Activated CD4-positive, alpha-beta memory T cell treated with anti-CD3 and anti-CD28 coated beads, Interleukin-2, amount 10 ng/mL, durations not matched to agents 7 days and 5 days (primary cell): ENCODE data around the gene BRF1. TPM values are rescaled to one million over a fixed set of nuclear protein-coding genes. Genes with fewer than 3 reads are reported as not detected.

Experiments
- CTCF ChIA-PET: fragments of 350-600 bp; sonication (Branson Sonifier 250); formaldehyde crosslinking; loops from one replicate; lab custom pipeline; 2021; ENCODE audit warnings: antibody characterized with exemption, inconsistent platforms; lab: Charles Lee
- POLR2A ChIA-PET: fragments of 350-600 bp; sonication (Branson Sonifier 250); formaldehyde crosslinking; loops from one replicate; lab custom pipeline; 2021; ENCODE audit warnings: antibody characterized with exemption; lab: Charles Lee
- DNase-seq: peaks from one replicate; pipeline ENCODE4 v3.0.0-alpha.2; 2020
- H3K27ac Mint-ChIP-seq: one replicate; pipeline ENCODE4 v1.8.0; 2021; ENCODE audit warnings: mild to moderate bottlenecking, mixed read lengths
- H3K27me3 Mint-ChIP-seq: one replicate; pipeline ENCODE4 v1.8.0; 2021; ENCODE audit warnings: mixed read lengths
- H3K36me3 Mint-ChIP-seq: one replicate; pipeline ENCODE4 v1.8.0; 2021; ENCODE audit warnings: low read depth, mixed read lengths
- H3K4me1 Mint-ChIP-seq: one replicate; pipeline ENCODE4 v1.8.0; 2021; ENCODE audit warnings: mixed read lengths
- H3K4me3 Mint-ChIP-seq: one replicate; pipeline ENCODE4 v1.8.0; 2021; ENCODE audit warnings: mild to moderate bottlenecking, mixed read lengths
- H3K9me3 Mint-ChIP-seq: one replicate; pipeline ENCODE4 v1.8.0; 2021; ENCODE audit warnings: mixed read lengths
- total RNA-seq, 2 experiments: library from RNA; stranded (reverse); gene quantifications; one replicate each; pipeline ENCODE4 v1.2.3, GENCODE V29; 2021

Gene BRF1
- total RNA-seq, 2 experiments from 2014 or later, result 37.4 to 40.7 TPM

- Mint-ChIP-seq H3K27me3 (no peaks in the 10 kb centered on the region), H3K9me3 (no peaks in the 10 kb centered on the region), H3K36me3 (no peaks in the 10 kb centered on the region), H3K4me1 (no peaks in the 10 kb centered on the region), H3K27ac (no peak overlapping the region), H3K4me3 (no peak overlapping the region)
- no peak for DNase-seq
- CTCF ChIA-PET, result no interaction called here
- POLR2A ChIA-PET, result interaction anchor here (0.8 kb wide), 1 partner anchor 21 kb away, joined by 3 read pairs; no protein-coding TSS in a partner anchor
Measured at GRCh38 chr14:105275267-105275946, 25.4 kb downstream of the BRF1 start.

- no peaks in the 10 kb centered on the region for H3K36me3 Mint-ChIP-seq
Measured at GRCh38 chr14:105274637-105275036, 26.2 kb downstream of the BRF1 start.

GRCh38 chr14:105273062-105273461 lies 27.7 kb downstream of the BRF1 start:
- no peaks in the 10 kb centered on the region for H3K9me3 Mint-ChIP-seq
- H3K36me3 Mint-ChIP-seq, result no peaks in the 10 kb centered on the region
- DNase-seq, result no peak
- no peak overlapping the region for H3K27ac Mint-ChIP-seq
- ChIA-PET CTCF (no interaction called here), POLR2A (no interaction called here)
- no peaks in the 10 kb centered on the region for H3K4me1 Mint-ChIP-seq
- no peaks in the 10 kb centered on the region for H3K27me3 Mint-ChIP-seq
- H3K4me3 Mint-ChIP-seq, result no peak overlapping the region

More at GRCh38 chr14:105274637-105275036, 26.2 kb downstream of the BRF1 start:
- Mint-ChIP-seq H3K27ac (no peak overlapping the region), H3K4me3 (no peak overlapping the region), H3K27me3 (no peaks in the 10 kb centered on the region), H3K9me3 (no peaks in the 10 kb centered on the region), H3K4me1 (no peaks in the 10 kb centered on the region)
- POLR2A ChIA-PET, result no interaction called here
- no peak for DNase-seq
- CTCF ChIA-PET, result no interaction called here

GRCh38 chr14:105272623-105273022 lies 28.2 kb downstream of the BRF1 start:
- H3K4me1 Mint-ChIP-seq, result no peaks in the 10 kb centered on the region
- no peak overlapping the region for H3K4me3 Mint-ChIP-seq
- no peak overlapping the region for H3K27ac Mint-ChIP-seq
- ChIA-PET POLR2A (no interaction called here), CTCF (no interaction called here)
- DNase-seq, result no peak
- no peaks in the 10 kb centered on the region for H3K36me3 Mint-ChIP-seq
- H3K9me3 Mint-ChIP-seq, result no peaks in the 10 kb centered on the region
- no peaks in the 10 kb centered on the region for H3K27me3 Mint-ChIP-seq

GRCh38 chr14:105271224-105271890 lies 29.4 kb downstream of the BRF1 start:
- ChIA-PET CTCF (no interaction called here), POLR2A (no interaction called here)
- Mint-ChIP-seq H3K4me1 (no peaks in the 10 kb centered on the region), H3K27ac (no peak overlapping the region), H3K4me3 (no peak overlapping the region), H3K27me3 (no peaks in the 10 kb centered on the region), H3K9me3 (no peaks in the 10 kb centered on the region), H3K36me3 (no peaks in the 10 kb centered on the region)
- DNase-seq, result no peak

GRCh38 chr14:105269405-105269804 lies 31.4 kb downstream of the BRF1 start:
- ChIA-PET CTCF (no interaction called here), POLR2A (no interaction called here)
- Mint-ChIP-seq H3K27ac (no peak overlapping the region), H3K4me1 (no peaks in the 10 kb centered on the region), H3K36me3 (no peaks in the 10 kb centered on the region), H3K4me3 (no peak overlapping the region), H3K27me3 (no peaks in the 10 kb centered on the region), H3K9me3 (no peaks in the 10 kb centered on the region)
- no peak for DNase-seq

- ChIA-PET CTCF (no interaction called here), POLR2A (no interaction called here)
- no peak overlapping the region for H3K4me3 Mint-ChIP-seq
- no peaks in the 10 kb centered on the region for H3K27me3 Mint-ChIP-seq
- H3K9me3 Mint-ChIP-seq, result no peaks in the 10 kb centered on the region
- H3K27ac Mint-ChIP-seq, result no peak overlapping the region
- no peaks in the 10 kb centered on the region for H3K36me3 Mint-ChIP-seq
- no peaks in the 10 kb centered on the region for H3K4me1 Mint-ChIP-seq
- DNase-seq, result no peak
Measured at GRCh38 chr14:105268736-105269354, 32.0 kb downstream of the BRF1 start.

- Mint-ChIP-seq H3K9me3 (no peaks in the 10 kb centered on the region), H3K27ac (no peak overlapping the region), H3K4me3 (no peak overlapping the region), H3K4me1 (no peaks in the 10 kb centered on the region), H3K27me3 (no peaks in the 10 kb centered on the region), H3K36me3 (no peaks in the 10 kb centered on the region)
- ChIA-PET CTCF (interaction anchor here (1.3 kb wide), 1 partner anchor 84 kb away, joined by 4 read pairs; no protein-coding TSS in a partner anchor), POLR2A (no interaction called here)
- DNase-seq, result no peak
Measured at GRCh38 chr14:105267820-105268548, 32.8 kb downstream of the BRF1 start.

GRCh38 chr14:105261781-105262180 lies 39.0 kb downstream of the BRF1 start:
- ChIA-PET POLR2A (no interaction called here), CTCF (no interaction called here)
- no peak for DNase-seq
- Mint-ChIP-seq H3K36me3 (no peaks in the 10 kb centered on the region), H3K27ac (no peak overlapping the region), H3K9me3 (no peaks in the 10 kb centered on the region), H3K4me1 (peaks cover 9% of the 10 kb centered on the region), H3K27me3 (no peaks in the 10 kb centered on the region), H3K4me3 (no peak overlapping the region)

GRCh38 chr14:105260959-105261358 lies 39.8 kb downstream of the BRF1 start:
- Mint-ChIP-seq H3K27ac (no peak overlapping the region), H3K9me3 (no peaks in the 10 kb centered on the region), H3K4me3 (no peak overlapping the region), H3K36me3 (no peaks in the 10 kb centered on the region), H3K27me3 (no peaks in the 10 kb centered on the region), H3K4me1 (peaks cover 9% of the 10 kb centered on the region)
- CTCF ChIA-PET, result no interaction called here
- DNase-seq, result no peak
- POLR2A ChIA-PET, result interaction anchor here (1.8 kb wide), 1 partner anchor 13 kb away, joined by 5 read pairs; no protein-coding TSS in a partner anchor

GRCh38 chr14:105258846-105259245 lies 42.0 kb downstream of the BRF1 start:
- Mint-ChIP-seq H3K27me3 (no peaks in the 10 kb centered on the region), H3K27ac (no peak overlapping the region), H3K4me3 (no peak overlapping the region), H3K4me1 (peaks cover 9% of the 10 kb centered on the region), H3K36me3 (no peaks in the 10 kb centered on the region), H3K9me3 (no peaks in the 10 kb centered on the region)
- POLR2A ChIA-PET, result no interaction called here
- no peak for DNase-seq
- CTCF ChIA-PET, result interaction anchor here (1.2 kb wide), 1 partner anchor 11 kb away, joined by 4 read pairs; no protein-coding TSS in a partner anchor

GRCh38 chr14:105257464-105257863 lies 43.3 kb downstream of the BRF1 start:
- Mint-ChIP-seq H3K4me3 (no peak overlapping the region), H3K36me3 (peaks cover 3% of the 10 kb centered on the region), H3K9me3 (no peaks in the 10 kb centered on the region), H3K27ac (no peak overlapping the region), H3K27me3 (no peaks in the 10 kb centered on the region), H3K4me1 (peaks cover 9% of the 10 kb centered on the region)
- peak; percentile 34 for DNase-seq
- CTCF ChIA-PET, result no interaction called here
- POLR2A ChIA-PET, result no interaction called here
